NCI-H1048 (cell line): ENCODE data around the gene ZBP1.

Experiments used
- DNase-seq: peaks from one replicate; lab custom pipeline; 2025; lab: John Stamatoyannopoulos, UW

Gene ZBP1

DNA sequence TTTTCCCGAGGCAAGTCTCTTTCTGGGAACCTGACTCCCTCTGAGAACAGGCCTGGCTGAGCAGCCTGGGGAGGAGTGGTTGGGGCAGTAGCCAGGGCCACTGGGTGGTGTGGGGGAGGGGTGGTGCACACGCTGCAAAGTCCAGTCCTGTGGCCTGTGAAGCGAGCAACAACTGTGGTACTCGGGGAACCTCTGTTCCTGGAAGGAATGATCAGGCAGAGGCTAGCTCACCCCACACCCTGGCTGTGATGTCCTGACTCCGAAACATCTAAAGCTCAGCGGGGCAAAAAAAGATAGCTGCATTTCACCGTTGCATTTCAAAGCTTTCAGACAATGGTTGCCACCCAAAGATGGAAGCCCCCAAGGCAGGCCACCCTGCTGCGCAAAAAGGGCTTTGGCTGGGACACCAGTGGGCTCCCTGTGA is 33.8 kb downstream of the ZBP1 start:
- DNase-seq, result no peak

DNA sequence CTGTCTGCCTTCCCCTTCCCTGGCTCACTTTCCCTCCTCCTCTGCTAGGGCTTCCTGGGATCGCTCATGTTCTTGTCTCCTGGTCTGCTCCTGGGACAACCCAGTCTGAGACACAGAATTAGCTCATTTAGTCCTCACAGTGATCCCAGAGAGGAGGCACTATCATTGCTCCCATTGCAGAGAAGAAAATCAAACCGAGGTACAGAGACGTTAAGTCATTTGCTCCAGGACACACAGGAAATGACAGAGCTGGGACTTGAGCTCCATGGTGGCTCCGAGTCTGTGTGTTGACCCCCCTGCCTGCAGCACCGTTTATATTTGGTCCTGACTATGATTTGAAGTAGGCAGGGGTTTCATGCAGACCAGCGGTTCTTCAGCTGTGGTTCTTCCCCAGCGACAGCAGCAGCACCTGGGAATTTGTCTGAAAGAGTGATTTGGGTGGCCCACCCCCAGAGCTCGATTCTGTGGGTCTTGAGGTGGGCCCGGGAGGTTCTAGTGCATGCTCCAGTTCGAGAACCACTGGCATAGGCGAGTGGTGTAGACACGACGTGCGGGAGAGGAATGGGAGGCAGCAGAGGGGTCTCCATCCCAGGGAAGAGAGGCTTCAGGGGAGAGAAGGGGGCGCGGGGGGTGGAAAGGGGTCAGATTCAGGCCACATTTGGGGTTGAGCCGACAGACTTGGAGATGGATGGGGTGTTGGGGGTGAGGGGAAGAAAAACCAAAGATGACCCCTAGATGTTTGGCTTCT is 34.6 kb downstream of the ZBP1 start:
- DNase-seq, result no peak

DNA sequence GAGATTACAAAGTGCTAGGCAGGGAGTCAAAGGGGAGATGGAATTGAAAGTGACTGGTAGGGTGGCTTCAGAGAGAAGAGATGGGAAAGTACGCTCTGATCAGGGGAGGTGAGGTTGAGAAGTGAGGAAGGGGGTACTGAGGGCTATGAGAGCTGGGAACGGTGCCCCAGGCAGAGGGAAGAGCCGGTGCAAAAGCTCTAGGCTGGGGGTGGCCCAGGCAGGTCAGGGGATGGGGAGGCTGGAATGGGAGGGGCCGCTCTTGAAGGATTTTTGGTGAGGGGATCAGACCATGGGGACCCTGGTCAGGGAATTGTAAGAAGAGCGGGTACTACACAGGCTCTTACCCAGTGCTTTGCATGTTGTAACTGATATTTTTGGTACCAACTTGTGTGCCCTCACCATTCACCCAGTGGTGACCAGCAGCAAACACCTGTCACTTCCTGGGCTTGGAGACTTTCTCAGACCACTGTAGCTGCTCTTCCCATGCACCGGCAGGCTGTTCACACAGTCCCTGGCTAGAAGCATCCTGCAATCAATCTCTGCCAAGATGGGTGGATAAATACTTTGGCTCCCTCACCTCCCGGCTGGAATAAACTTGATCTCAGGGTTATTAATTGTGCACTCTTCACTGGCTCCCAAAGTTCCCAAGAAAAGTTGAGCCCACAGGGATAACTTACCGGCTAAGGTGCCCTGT is 35.3 kb downstream of the ZBP1 start:
- no peak for DNase-seq

DNA sequence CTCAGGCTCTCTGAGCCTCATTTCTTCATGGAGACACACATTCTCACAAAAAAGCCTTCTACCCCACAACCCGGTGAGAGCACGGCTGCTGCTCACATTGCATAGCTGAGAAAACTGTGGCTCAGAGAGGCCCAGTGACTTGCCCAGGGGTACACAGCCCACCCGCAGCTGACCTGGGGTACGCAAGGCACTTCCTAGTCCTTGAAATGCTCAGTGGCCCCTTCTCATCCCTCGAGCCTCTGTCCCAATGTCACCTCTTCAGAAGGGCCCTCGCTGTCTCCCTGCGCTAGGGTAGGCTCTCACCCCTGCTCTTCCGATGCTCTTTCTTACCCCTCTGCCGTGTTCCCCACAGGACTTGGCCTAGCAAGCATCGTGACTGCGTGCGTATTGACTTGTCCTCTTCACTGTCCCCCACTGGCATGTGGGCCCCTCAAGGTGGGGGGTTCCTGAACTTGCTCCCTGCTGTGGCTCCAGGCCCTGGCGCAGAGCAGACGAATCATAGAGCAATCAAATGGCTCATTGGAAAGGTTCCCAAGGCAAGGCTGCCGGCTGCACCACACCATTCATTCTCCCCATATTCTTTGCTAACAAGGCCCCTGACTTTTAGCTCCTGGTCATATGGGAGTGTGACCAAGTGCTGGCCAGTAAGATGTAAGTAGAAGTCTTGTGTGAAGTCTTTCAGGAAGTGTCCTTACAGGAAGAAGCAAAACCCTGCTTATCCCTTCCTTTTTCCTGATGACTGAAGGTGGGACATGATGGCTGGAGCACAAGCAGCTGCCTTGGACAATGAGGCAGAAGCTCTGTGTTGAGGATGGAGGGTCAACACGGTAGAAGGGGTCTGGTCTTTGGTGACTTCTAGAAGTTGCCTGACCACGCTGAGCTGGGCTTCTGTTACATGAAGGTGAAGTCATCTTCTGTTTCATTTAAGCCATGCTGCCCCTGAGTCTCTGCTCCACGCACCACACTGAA is 36.7 kb downstream of the ZBP1 start:
- DNase-seq, result no peak

DNA sequence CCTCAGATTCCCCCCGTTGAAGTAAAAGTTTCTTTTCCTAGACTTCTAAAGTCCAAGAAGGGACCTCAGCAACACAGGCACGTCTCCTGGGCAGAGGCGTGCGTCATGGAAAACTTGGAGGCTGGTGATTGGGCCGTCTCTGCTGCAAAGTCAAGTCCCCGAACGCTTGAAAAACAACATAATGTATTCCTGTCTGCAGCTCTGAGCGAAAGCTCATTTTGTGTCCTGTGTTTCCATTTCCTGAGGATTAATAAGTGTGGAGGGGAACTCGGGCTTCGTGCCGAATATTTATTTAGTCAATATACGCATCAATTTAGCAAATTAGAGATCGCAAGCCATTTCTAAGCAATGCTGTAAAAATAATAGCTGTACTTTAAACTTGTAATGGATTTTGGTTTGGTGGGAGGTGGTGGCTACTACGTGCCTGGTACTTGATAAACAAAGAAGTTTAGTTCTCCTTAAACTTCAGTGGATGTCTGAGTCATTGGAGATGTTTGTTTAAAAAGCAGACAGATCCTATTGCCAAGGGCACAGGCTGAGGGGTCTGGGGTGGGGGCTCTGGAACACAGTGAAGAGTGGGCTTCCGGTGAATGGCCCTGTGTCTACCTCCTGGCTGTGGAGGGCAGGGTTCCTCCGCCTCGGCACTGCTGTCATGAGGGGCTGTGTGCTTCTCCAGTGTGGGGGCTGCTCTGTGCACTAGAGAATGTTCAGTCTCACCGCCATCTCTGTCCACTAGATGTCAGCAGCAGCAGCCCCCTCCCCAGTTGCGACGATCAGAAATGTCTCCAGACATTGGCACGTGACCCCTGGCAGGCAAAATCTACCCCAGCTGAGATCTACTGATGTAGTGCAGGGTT is 37.6 kb downstream of the ZBP1 start:
- DNase-seq, result no peak

DNA sequence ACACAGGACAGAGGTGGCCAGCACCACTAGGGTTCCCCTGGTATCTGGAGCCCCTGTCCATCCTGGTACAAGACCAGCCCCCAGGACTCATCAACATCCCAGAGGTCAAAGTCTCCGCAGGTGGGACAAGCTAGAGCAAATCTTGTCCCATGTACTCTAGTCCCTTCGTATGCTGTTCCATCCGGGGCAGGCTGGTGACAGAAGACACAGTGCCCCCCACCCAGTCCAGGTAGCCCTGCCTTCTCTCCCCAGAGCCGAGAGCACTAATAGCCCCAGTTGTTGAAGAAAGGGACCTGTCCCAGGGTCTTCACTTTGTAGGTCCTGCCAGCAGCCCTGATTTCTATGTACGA is 38.2 kb downstream of the ZBP1 start:
- DNase-seq, result no peak

DNA sequence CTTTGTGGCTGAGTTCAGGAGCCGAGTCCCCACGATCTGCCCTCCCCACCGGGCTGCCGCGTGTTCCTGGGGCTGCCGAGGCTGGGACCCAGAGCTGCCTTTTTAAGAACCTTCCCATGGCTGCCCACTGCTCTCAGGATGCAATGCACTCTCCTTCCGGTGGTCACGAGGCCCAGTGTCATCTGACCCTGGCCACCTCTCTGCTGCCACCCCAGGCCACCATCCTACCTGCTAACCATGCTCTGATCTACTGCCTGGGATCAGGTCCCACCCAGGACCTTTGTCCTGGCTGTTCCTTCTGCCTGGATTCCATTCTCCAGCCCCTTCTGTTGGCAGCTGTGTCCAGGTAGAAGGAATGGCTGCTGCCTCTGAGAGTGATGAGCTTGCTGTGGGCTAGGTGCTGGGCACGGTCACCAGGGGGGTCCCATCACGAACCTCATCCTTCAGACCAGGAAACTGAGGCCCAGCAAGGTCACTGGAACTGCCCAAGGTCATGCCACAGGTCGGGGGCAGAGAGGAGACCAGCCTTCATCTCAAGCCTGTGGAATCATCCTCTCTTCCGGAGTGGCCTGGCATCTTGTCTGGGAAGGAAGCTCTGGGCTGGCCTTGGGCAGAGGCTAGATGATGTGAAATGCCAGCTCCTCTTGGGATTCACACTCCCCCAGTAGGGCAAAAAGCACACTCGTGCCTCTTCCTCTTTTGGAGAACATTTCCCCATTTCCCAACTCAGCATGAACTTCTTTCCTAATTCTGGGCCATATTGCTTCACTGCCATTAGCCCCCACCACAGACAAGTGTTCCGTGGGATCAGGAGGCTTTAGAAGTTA is 38.8 kb downstream of the ZBP1 start:
- no peak for DNase-seq

DNA sequence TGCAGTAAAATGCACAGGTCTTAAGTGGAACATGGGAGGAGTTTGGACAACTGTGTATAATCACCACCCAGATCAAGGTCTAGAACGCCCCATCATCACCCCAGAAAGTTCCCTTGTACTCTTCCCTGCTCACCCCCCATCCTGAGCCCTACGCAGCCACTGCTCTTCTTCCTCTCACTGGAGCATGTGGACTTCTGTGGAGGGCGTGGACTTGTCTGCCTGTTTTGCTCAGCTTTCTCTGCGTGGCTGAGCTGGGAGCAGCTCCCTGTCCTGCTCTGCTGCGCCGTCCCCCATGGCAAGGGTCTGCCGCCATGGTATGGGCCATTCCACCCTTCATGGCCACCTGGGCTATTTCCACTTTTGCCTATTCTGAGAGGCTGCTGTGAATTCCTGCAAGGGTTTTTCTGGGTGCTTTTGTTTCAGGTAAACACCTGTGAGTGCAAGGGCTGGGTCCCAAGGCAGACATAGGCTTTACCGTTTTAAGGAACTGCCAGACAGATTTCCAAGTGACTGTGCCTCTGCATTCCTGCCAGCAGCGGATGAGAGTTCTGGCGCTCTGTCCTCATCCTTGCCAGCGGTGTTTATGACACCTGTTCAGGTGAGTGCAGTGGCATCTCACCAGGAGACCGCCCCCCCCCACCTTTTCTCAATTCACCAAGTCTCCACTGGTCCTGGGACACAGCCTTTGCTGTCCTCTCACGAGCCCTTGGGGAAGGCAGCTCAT is 39.6 kb downstream of the ZBP1 start:
- DNase-seq, result no peak

DNA sequence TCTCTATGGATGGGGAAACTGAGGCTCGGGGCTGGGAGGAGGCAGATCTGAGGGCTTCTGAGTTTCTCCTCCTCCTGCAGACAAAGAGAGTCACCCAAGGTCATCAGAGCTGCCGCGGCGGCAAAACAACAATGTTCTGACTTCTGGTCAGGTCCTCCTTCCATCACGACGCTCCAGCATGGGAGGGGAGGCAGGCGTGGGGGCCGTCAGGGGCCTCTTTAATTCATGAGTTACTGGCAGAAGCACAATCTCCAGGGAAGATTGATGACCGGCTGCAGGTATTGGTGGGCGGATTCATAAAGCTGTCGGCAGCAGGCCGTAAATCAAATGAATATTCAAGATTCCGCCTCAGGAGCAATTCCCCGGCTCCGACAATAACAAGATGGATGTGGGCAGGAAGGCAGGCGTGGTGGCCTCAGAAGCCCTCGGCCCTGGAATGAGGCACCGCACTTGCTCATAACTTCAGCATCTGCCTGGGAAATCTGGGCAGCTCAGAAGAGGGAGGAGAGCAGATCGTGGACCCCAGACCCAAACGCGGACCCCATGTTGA is 40.3 kb downstream of the ZBP1 start:
- no peak for DNase-seq

DNA sequence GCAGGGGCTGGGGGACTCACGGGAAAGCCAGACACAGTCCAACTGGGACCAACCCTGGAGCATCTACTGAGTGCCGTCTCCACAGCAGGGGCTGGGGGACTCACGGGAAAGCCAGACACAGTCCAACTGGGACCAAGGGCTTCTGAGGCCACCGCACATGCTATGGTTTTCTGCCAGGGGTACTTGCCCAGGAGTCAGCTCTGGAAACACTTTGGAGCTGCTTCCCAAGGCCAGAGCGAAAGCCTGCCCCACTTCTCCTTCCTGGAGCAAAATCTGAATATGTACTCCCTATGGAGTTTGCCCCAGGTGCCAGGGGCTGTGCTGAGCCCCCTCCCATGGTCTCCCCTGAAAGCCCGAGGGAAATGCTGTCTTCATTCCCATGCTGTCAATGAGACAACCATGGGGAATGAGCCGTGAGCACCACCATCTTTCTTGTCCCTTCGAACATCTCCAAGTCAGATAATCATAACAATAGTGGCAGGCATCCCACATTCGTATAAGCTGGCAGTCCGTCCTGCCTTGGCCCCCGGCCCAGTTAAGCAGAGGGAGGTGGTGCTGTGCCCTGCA is 40.8 kb downstream of the ZBP1 start:
- DNase-seq, result no peak

DNA sequence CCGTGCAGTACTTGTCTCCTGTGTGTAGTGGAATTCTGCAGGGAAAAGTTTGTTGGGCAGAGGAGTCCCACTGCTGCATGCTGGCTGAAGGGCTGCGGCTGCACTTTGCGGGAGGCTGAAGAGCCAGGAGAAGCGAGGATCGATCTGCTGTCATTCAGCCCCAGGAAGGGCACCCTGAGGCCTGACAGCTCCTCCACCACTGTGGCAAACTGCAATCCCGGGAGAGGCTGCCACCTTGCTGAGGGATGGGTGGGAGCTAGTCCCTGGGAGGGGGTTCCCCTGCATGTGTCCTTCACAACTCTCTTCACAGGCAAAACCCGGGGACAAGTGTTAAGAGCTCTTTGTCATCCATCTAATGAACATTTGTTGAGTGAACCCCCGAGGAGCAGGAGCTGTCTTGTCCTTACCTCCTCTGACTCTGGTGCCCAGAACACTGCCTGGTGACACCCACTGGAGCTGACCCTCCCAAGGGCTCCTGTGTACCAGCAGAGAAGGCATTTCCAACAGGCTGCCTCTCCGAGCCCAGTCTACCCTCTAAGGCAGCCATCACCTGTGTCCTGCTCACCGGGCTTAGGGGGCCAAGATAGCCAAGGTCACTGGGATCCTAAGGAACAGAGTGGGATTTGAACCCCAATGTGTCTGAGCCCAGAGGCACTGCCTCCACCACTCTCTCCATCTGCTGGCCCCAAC is 41.6 kb downstream of the ZBP1 start:
- no peak for DNase-seq

DNA sequence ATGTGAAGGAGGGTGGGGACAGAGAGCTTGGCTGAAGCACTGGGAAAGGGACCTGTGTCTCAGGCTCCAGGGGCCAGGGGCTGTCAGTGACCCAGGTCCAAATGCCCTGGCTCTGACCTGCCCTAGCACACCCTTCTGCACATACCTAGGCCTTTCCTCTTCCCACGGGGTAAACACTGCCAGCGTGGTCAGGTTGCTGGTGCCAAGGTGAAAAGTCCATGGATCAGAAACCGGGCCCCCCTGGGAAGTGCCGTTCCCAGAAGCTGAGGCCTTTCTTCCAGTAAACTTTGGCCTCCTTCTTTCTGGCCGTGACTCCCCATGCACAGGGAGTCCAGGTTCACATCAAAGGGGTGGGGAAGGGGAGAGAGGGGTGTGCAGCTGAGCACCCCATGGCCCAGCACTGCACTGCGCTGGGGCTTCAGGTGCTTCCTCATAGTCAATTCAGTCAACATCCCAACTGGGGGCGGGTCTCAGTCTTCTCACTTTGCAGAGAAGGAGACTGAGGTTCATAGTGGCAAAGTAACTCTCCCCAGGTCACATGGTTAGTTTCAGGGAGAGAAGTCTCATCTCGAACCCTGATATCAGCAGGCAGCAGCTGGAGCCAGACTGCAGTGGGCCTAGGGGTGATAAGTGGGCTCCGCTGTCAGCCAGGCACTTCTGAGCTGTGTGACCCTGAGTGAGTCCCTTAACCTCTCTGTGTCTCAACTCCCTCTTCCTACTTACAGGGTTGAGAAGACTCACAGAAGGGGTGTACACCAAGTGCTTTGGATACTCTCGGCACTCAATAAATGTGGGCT is 42.3 kb downstream of the ZBP1 start:
- no peak for DNase-seq

DNA sequence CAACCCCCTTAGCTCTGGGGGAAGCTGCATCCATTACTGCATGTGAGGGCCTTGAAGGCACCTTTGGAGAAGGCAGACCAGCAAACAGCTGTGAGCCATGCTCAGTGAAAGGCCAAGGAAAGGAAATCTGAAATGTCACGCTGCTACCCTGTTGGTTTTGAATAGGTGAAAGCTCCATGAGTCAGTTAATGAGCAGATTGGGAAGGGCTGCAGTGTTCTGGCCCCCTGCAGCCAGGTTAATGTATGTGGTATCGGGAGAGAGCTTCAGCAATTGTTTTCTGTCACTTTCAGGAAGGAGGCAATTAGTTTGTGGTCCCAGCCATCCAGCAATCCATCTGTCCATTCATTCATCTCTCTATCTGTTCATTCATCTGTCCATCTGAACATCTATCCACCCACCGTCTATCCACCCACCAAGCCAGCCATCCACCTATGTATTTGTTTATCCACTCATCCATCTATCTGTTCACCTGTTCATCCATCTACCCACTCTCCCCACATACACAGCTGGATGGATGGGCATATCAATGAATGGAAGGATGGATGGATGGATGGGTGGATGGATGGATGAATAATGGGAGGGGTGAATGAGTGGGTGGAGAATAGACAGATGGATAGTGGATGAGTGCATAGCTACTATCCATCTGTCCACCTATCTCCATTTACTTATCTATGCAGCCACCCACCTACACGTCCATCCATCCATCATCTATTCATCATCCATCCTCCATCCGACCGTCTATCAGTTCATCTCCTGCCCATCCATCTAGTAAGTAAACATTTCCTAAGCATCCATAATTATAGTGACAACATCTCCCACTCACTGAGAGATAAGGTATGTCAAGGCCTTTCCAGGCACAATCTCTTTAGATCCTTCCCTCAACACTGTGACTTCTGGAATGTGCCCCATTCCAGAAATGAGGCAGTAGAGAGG is 43.3 kb downstream of the ZBP1 start:
- no peak for DNase-seq

DNA sequence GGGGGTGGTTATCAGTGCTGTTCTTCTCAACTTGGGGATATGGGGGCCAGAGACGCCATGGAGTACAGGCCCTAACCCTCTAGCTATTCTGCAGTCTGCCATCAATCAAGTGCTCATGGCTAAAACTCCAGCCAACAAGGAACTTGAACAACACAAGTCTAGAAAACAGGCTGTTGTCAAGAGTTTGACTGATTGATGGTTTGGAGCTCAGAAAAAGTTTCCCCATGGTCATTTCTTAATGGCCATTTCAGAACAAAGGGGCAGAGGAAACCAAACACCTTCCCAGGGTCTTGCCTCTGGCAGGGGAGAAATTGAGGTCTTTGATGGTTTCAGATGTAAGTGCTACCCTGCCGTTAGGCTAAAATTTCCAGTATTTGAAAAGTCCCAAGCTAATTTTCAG is 44.2 kb downstream of the ZBP1 start:
- no peak for DNase-seq

DNA sequence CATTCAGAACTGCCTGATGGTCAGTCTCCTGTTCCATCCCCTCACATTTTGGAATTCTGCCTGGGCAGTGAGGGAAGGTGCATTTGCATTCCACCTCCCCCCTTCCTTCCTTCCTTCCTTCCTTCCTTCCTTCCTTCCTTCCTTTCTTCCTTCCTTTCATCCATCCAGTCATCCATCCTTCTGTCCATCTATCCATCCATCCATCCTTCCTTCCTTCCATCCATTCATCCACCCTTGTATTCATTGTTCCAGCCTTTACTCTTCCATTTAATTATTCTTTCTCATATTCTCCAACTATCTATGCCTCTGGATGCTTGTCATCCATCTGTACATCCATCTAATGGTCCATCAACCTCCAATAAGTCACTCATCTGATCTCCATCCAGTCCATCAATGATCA is 45.3 kb downstream of the ZBP1 start:
- DNase-seq, result no peak

DNA sequence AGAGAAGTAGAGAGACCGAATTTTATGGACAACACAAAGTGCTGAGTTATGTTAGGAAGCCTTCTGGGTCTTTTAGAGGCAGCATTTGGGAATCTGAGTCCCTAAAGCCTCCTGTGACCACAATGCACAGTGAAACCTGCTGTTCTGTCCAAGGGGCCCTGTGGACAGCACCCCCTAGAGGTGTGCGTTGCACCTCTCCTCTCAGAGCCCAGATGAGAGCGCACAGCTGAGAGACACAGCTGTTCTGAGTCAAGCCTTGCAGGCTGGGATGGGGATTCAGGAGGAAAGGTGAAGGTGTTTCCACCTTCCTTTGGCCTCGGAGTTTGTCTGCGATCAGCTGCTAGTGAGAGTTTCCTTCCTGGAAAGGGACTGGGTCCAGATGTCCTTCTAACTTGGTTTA is 46.3 kb downstream of the ZBP1 start:
- no peak for DNase-seq

DNA sequence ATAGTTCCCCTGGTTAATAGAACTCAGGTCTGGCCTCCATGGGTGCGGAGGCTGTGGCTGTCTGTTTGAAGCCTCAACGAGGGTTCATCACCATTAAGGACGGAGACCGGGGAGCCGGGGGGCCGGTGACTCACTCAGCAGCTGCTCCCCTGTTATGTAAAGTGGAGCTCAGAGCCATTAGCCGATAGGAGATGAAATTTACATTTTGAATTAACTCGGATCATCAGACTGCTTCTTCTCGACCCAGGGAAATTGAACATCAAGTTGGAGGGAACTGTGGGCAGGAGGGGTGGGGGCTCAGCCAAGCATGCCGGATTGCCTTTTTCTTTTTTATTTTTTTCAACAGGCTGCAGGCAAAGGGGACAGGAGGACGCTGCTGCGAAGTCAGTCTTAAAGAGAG is 47.0 kb downstream of the ZBP1 start:
- no peak for DNase-seq
